ENCODE data around the gene CAMKMT. TPM values are rescaled to one million over a fixed set of nuclear protein-coding genes. Genes with fewer than 3 reads are reported as not detected.

The CAMKMT gene
- total RNA-seq, 3 donors from 2014 or later (not counting 1 experiment from before 2014, with no cell fraction given): 18.1 to 25.0 (median 20.6) TPM

DNA sequence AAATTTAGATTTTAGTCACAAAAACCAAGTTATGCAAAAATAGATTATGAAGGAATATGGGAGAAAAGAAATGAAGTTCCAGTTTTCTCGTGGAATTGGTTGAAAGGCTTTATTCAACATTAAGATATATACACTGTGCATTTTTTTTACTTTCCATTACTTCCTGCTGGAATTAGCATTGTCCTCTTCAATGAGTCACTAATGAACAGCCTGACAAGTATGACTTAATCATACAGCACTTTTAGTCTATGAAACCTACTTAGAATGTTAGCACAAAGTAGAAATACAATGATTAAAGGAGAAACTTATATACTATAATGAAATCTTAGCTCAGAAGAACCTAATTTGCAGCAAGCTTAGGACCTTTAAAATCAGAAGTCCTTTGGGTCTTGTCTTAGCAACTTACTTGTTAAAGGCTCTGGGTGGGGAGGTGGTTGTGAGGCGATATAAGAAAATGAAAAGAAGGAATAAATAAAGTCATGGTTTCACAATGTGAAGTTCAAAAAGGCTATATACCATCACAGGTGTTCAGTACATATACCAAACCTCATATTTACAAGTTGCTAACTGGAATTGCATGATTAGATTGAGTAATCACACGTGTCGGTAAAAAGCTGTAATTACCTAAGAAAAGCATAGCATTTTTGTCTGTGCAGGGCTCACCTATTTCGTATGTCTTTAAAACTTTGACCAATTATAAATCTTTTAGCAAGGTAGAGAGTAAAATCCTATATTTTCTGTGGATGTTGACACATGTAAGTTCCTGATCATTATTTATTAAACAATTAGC is 236.8 kb downstream of the CAMKMT start:
- TF ChIP-seq, protein P1, sequence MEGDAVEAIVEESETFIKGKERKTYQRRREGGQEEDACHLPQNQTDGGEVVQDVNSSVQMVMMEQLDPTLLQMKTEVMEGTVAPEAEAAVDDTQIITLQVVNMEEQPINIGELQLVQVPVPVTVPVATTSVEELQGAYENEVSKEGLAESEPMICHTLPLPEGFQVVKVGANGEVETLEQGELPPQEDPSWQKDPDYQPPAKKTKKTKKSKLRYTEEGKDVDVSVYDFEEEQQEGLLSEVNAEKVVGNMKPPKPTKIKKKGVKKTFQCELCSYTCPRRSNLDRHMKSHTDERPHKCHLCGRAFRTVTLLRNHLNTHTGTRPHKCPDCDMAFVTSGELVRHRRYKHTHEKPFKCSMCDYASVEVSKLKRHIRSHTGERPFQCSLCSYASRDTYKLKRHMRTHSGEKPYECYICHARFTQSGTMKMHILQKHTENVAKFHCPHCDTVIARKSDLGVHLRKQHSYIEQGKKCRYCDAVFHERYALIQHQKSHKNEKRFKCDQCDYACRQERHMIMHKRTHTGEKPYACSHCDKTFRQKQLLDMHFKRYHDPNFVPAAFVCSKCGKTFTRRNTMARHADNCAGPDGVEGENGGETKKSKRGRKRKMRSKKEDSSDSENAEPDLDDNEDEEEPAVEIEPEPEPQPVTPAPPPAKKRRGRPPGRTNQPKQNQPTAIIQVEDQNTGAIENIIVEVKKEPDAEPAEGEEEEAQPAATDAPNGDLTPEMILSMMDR (IDR thresholded peaks at IDR 0.05): no peak
- ATAC-seq: no peak

DNA sequence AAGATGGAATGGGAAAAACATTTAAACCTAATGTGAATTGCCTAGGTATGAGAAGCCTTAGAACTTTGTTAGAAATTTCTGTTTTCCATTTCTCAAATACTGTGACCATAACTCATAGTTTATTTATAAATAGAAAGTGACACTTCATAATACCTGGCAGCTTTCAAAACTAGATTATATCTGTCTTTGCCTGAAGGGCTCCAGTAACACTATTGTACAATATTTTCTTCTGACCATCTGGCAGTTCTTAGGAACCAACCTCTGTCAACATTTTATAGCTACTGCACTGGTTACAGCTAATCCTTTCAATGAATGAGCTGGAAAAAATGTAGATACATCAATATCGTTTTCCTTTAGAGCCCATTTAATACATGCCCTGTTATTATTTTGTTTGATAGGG is 237.4 kb downstream of the CAMKMT start:
- Mint-ChIP-seq H3K4me3 (no peak overlapping the region), H3K4me1 (no peaks in the 10 kb centered on the region), H3K36me3 (no peaks in the 10 kb centered on the region), H3K27ac (no peak overlapping the region), H3K27me3 (ENCODE audit: low read depth in 2 of 2) (no peaks in the 10 kb centered on the region), H3K9me3 (no peaks in the 10 kb centered on the region)
- H3K36me3 ChIP-seq (ENCODE audit: control insufficient read depth, insufficient read depth, low read length): no peaks in the 10 kb centered on the region
- H3K4me1 ChIP-seq (ENCODE audit: control insufficient read depth, insufficient read depth, low read length): no peaks in the 10 kb centered on the region
- no peaks in the 10 kb centered on the region for H3K9me3 ChIP-seq (ENCODE audit: control insufficient read depth, insufficient read depth, low read length)
- no peak for DNase-seq
- ATAC-seq: no peak
- WGBS (ENCODE audit: insufficient coverage): no CpG with 5 or more reads among the region's 1 CpG
- H3K27ac ChIP-seq (ENCODE audit: low read length): no peak overlapping the region
- H3K27me3 ChIP-seq (ENCODE audit: control insufficient read depth, insufficient read depth, low read length): no peaks in the 10 kb centered on the region
- intact Hi-C loops (cut with micrococcal nuclease): no loop called here
- H3K4me3 ChIP-seq (ENCODE audit: low read length): no peak overlapping the region
- TF ChIP-seq, protein P1 (IDR thresholded peaks at IDR 0.05): no peak

More for the DNA sequence above, 236.8 kb downstream of the CAMKMT start:
- Histone ChIP-seq H3K27ac (ENCODE audit: low read length) (no peak overlapping the region), H3K9me3 (ENCODE audit: control insufficient read depth, insufficient read depth, low read length) (no peaks in the 10 kb centered on the region), H3K27me3 (ENCODE audit: control insufficient read depth, insufficient read depth, low read length) (no peaks in the 10 kb centered on the region), H3K36me3 (ENCODE audit: control insufficient read depth, insufficient read depth, low read length) (no peaks in the 10 kb centered on the region), H3K4me3 (ENCODE audit: low read length) (no peak overlapping the region), H3K4me1 (ENCODE audit: control insufficient read depth, insufficient read depth, low read length) (no peaks in the 10 kb centered on the region)
- DNase-seq: no peak
- H3K4me1 Mint-ChIP-seq: no peaks in the 10 kb centered on the region
- H3K27ac Mint-ChIP-seq: no peak overlapping the region
- no CpG with 5 or more reads among the region's 5 CpGs for WGBS (ENCODE audit: insufficient coverage)
- intact Hi-C loops (cut with micrococcal nuclease): no loop called here
- no peaks in the 10 kb centered on the region for H3K27me3 Mint-ChIP-seq (ENCODE audit: low read depth in 2 of 2)
- no peaks in the 10 kb centered on the region for H3K36me3 Mint-ChIP-seq
- H3K4me3 Mint-ChIP-seq: no peak overlapping the region
- H3K9me3 Mint-ChIP-seq: no peaks in the 10 kb centered on the region

DNA sequence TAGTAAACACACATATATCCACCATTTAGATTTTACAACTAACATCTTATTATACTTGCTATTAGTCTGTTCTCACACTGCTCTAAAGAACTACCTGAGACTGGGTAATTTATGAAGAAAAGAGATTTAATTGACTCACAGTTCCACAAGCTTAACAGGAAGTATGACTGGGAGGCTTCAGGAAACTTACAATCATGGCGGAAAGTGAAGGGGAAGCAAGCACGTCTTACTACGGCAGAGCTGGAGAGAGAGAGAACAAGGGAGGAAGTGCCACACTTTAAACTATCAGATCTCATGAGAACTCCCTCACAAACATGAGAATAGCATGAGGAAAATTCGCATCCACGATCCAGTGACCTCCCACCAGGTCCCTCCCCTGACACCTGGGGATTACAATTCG is 240.7 kb downstream of the CAMKMT start:
- WGBS (ENCODE audit: insufficient coverage): 95% methylated on average over 6 of the region's 6 CpGs
- H3K36me3 Mint-ChIP-seq: no peaks in the 10 kb centered on the region
- no peaks in the 10 kb centered on the region for H3K36me3 ChIP-seq (ENCODE audit: control insufficient read depth, insufficient read depth, low read length)
- no peaks in the 10 kb centered on the region for H3K9me3 ChIP-seq (ENCODE audit: control insufficient read depth, insufficient read depth, low read length)
- no peaks in the 10 kb centered on the region for H3K27me3 Mint-ChIP-seq (ENCODE audit: low read depth in 2 of 2)
- H3K4me1 ChIP-seq (ENCODE audit: control insufficient read depth, insufficient read depth, low read length): no peaks in the 10 kb centered on the region
- no peak overlapping the region for H3K4me3 Mint-ChIP-seq
- TF ChIP-seq, protein P1 (IDR thresholded peaks at IDR 0.05): no peak
- no peak overlapping the region for H3K27ac ChIP-seq (ENCODE audit: low read length)
- no peak overlapping the region for H3K27ac Mint-ChIP-seq
- ATAC-seq: no peak
- H3K4me3 ChIP-seq (ENCODE audit: low read length): no peak overlapping the region
- intact Hi-C loops (cut with micrococcal nuclease): no loop called here
- H3K4me1 Mint-ChIP-seq: no peaks in the 10 kb centered on the region
- DNase-seq: no peak
- H3K9me3 Mint-ChIP-seq: no peaks in the 10 kb centered on the region
- no peaks in the 10 kb centered on the region for H3K27me3 ChIP-seq (ENCODE audit: control insufficient read depth, insufficient read depth, low read length)

DNA sequence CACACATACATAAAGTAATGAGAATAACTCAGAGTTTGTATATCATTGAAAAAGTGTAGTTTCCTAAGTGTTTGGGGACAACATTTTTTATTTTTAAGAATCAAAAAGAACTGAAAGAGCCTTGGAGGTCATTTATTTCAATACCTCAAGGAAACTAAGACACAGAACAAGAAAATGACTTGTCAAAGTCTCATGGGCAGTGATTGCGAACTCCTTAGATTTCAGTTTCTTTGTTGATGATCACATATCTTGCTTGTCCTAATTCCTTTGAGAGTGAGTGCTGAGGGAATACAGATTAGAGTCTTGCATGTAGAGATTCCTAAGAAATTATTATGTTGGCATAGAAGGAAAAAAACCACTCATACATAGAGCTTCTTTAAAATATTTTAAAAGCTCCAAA is 243.8 kb downstream of the CAMKMT start:
- TF ChIP-seq, protein P1 (IDR thresholded peaks at IDR 0.05): no peak
- Histone ChIP-seq H3K27ac (ENCODE audit: low read length) (no peak overlapping the region), H3K9me3 (ENCODE audit: control insufficient read depth, insufficient read depth, low read length) (no peaks in the 10 kb centered on the region), H3K4me3 (ENCODE audit: low read length) (no peak overlapping the region), H3K27me3 (ENCODE audit: control insufficient read depth, insufficient read depth, low read length) (no peaks in the 10 kb centered on the region), H3K36me3 (ENCODE audit: control insufficient read depth, insufficient read depth, low read length) (no peaks in the 10 kb centered on the region), H3K4me1 (ENCODE audit: control insufficient read depth, insufficient read depth, low read length) (no peaks in the 10 kb centered on the region)
- Mint-ChIP-seq H3K36me3 (no peaks in the 10 kb centered on the region), H3K4me3 (no peak overlapping the region), H3K4me1 (no peaks in the 10 kb centered on the region), H3K27ac (no peak overlapping the region), H3K9me3 (no peaks in the 10 kb centered on the region), H3K27me3 (ENCODE audit: low read depth in 2 of 2) (no peaks in the 10 kb centered on the region)
- no peak for DNase-seq
- intact Hi-C loops (cut with micrococcal nuclease): no loop called here
- no CpG with 5 or more reads among the region's 1 CpG for WGBS (ENCODE audit: insufficient coverage)
- ATAC-seq: no peak
